Natural killer cell treated with Interleukin-12 subunit alpha and Interleukin-12 subunit beta and Interleukin-15 and Interleukin-18, amount 100 ng/mL, for 72 hours (primary cell): Measurements from ENCODE around the gene LCE2A. TPM values are rescaled to one million over a fixed set of nuclear protein-coding genes. Genes with fewer than 3 reads are reported as not detected.

Experiments used
- total RNA-seq, 2 donors: library from RNA; stranded (reverse); gene quantifications; one replicate each; pipeline ENCODE4 v1.2.3, GENCODE V29; 2022

The LCE2A gene
- total RNA-seq, 2 donors from 2014 or later: not detected

Other genes with a start within 250 kb of the LCE2A start
- not detected for gene LCE5A, start 187.5 kb upstream of the LCE2A start, total RNA-seq
- gene CRCT1, start 183.9 kb upstream of the LCE2A start, total RNA-seq: not detected
- not detected for gene LCE3E, start 131.6 kb upstream of the LCE2A start, total RNA-seq
- gene LCE3D, start 117.8 kb upstream of the LCE2A start, total RNA-seq: not detected
- not detected for gene LCE3C, start 98.1 kb upstream of the LCE2A start, total RNA-seq
- gene LCE3B, start 84.5 kb upstream of the LCE2A start, total RNA-seq: not detected
- not detected for gene LCE3A, start 75.2 kb upstream of the LCE2A start, total RNA-seq
- gene LCE2D, start 35.0 kb upstream of the LCE2A start, total RNA-seq: not detected
- not detected for gene LCE2C, start 23.1 kb upstream of the LCE2A start, total RNA-seq
- gene LCE2B, start 12.2 kb upstream of the LCE2A start, total RNA-seq: not detected
- gene LCE4A, start 9.8 kb downstream of the LCE2A start, total RNA-seq: not detected
- gene KPRP, start 59.7 kb downstream of the LCE2A start, total RNA-seq: not detected
- not detected for gene LCE1F, start 76.8 kb downstream of the LCE2A start, total RNA-seq
- gene LCE1E, start 87.9 kb downstream of the LCE2A start, total RNA-seq: not detected
- not detected for gene LCE1D, start 98.4 kb downstream of the LCE2A start, total RNA-seq
- not detected for gene LCE1C, start 108.3 kb downstream of the LCE2A start, total RNA-seq
- not detected for gene LCE1B, start 113.6 kb downstream of the LCE2A start, total RNA-seq
- not detected for gene LCE1A, start 129.1 kb downstream of the LCE2A start, total RNA-seq
- gene LCE6A, start 144.5 kb downstream of the LCE2A start, total RNA-seq: not detected
- not detected for gene LCE7A, start 161.7 kb downstream of the LCE2A start, total RNA-seq
- gene SMCP, start 180.0 kb downstream of the LCE2A start, total RNA-seq: not detected
- gene IVL, start 210.2 kb downstream of the LCE2A start, total RNA-seq: not detected
- not detected for gene SPRR5, start 248.9 kb downstream of the LCE2A start, total RNA-seq